Measurements from ENCODE around the gene WTIP.
"Not testable (repeated sequence)": the region's sequence is repeated elsewhere in the genome, so short reads cannot be mapped to it uniquely, and the experiment has no call there.

Gene WTIP

GRCh38 chr19:34455783-34456480, 25.6 kb upstream of the WTIP start:
- H3K9me3 ChIP-seq (ENCODE audit: control extremely low read depth in 1 of 5, control insufficient read depth in 4 of 5, insufficient read depth in 2 of 5, low read depth in 1 of 5, low read length in 4 of 5); H3K27ac ChIP-seq (ENCODE audit: insufficient read depth in 1 of 2, low read depth in 1 of 2, low read length in 2 of 2, poor library complexity in 1 of 2, severe bottlenecking in 2 of 2); H3K4me1 ChIP-seq (ENCODE audit: control extremely low read depth in 1 of 4, control insufficient read depth in 4 of 4, insufficient read depth in 4 of 4, low read length in 3 of 4); H3K27me3 ChIP-seq (replicated peaks in 2 of 5; ENCODE audit: control insufficient read depth in 4 of 5, insufficient read depth in 5 of 5, low read length in 4 of 5); POLR2A ChIA-PET; H3K4me3 ChIP-seq (ENCODE audit: control insufficient read depth in 1 of 7, extremely low read depth in 1 of 7, insufficient read depth in 4 of 7, low read depth in 2 of 7, low read length in 6 of 7); DNase-seq: not testable (repeated sequence)
- 94% methylated on average over 5 of the region's 17 CpGs for WGBS (ENCODE audit: insufficient coverage)
- CTCF ChIA-PET: interaction anchor here (0.7 kb wide), 1 partner anchor 29 kb away, joined by 3 read pairs; no protein-coding TSS in a partner anchor
- peaks cover 34 to 75% (median 55%) of the 10 kb centered on the region in 4 experiments for H3K36me3 ChIP-seq (ENCODE audit: control insufficient read depth in 4 of 4, insufficient read depth in 4 of 4, low read length in 3 of 4)

GRCh38 chr19:34457446-34457845, 24.1 kb upstream of the WTIP start:
- H3K27me3 ChIP-seq (replicated peaks in 2 of 5; ENCODE audit: control insufficient read depth in 4 of 5, insufficient read depth in 5 of 5, low read length in 4 of 5): no peaks in the 10 kb centered on the region
- H3K27ac ChIP-seq (ENCODE audit: insufficient read depth in 1 of 2, low read depth in 1 of 2, low read length in 2 of 2, poor library complexity in 1 of 2, severe bottlenecking in 2 of 2): no peak overlapping the region
- CTCF ChIA-PET: interaction anchor here (1.0 to 1.1 kb wide), 2 partner anchors 14 to 26 kb away, joined by 3 to 4 read pairs; no protein-coding TSS in a partner anchor
- POLR2A ChIA-PET: interaction anchor here (0.6 kb wide), 1 partner anchor 40 kb away, joined by 3 read pairs; no protein-coding TSS in a partner anchor
- H3K4me1 ChIP-seq (ENCODE audit: control extremely low read depth in 1 of 4, control insufficient read depth in 4 of 4, insufficient read depth in 4 of 4, low read length in 3 of 4): no peaks in the 10 kb centered on the region
- no peaks in the 10 kb centered on the region for H3K9me3 ChIP-seq (ENCODE audit: control extremely low read depth in 1 of 5, control insufficient read depth in 4 of 5, insufficient read depth in 2 of 5, low read depth in 1 of 5, low read length in 4 of 5)
- peaks cover 37 to 80% (median 60%) of the 10 kb centered on the region in 4 experiments for H3K36me3 ChIP-seq (ENCODE audit: control insufficient read depth in 4 of 4, insufficient read depth in 4 of 4, low read length in 3 of 4)
- no CpG with 5 or more reads among the region's 4 CpGs for WGBS (ENCODE audit: insufficient coverage)
- DNase-seq: no peak
- H3K4me3 ChIP-seq (ENCODE audit: control insufficient read depth in 1 of 7, extremely low read depth in 1 of 7, insufficient read depth in 4 of 7, low read depth in 2 of 7, low read length in 6 of 7): no peak overlapping the region

GRCh38 chr19:34458677-34459076, 22.9 kb upstream of the WTIP start:
- ChIA-PET CTCF (interaction anchor here (0.8 kb wide), 1 partner anchor 31 kb away, joined by 3 read pairs; no protein-coding TSS in a partner anchor), POLR2A (no interaction called here)
- WGBS (ENCODE audit: insufficient coverage): 94% methylated on average over 3 of the region's 5 CpGs
- no peak for DNase-seq
- Histone ChIP-seq H3K27ac (ENCODE audit: insufficient read depth in 1 of 2, low read depth in 1 of 2, low read length in 2 of 2, poor library complexity in 1 of 2, severe bottlenecking in 2 of 2) (no peak overlapping the region), H3K36me3 (ENCODE audit: control insufficient read depth in 4 of 4, insufficient read depth in 4 of 4, low read length in 3 of 4) (peaks cover 35 to 81% (median 59%) of the 10 kb centered on the region in 4 experiments), H3K27me3 (replicated peaks in 2 of 5; ENCODE audit: control insufficient read depth in 4 of 5, insufficient read depth in 5 of 5, low read length in 4 of 5) (no peaks in the 10 kb centered on the region), H3K4me1 (ENCODE audit: control extremely low read depth in 1 of 4, control insufficient read depth in 4 of 4, insufficient read depth in 4 of 4, low read length in 3 of 4) (no peaks in the 10 kb centered on the region), H3K4me3 (ENCODE audit: control insufficient read depth in 1 of 7, extremely low read depth in 1 of 7, insufficient read depth in 4 of 7, low read depth in 2 of 7, low read length in 6 of 7) (no peak overlapping the region), H3K9me3 (ENCODE audit: control extremely low read depth in 1 of 5, control insufficient read depth in 4 of 5, insufficient read depth in 2 of 5, low read depth in 1 of 5, low read length in 4 of 5) (no peaks in the 10 kb centered on the region)

GRCh38 chr19:34459614-34460013, 21.9 kb upstream of the WTIP start:
- DNase-seq: no peak
- ChIA-PET POLR2A (no interaction called here), CTCF (no interaction called here)
- H3K27ac ChIP-seq (ENCODE audit: insufficient read depth in 1 of 2, low read depth in 1 of 2, low read length in 2 of 2, poor library complexity in 1 of 2, severe bottlenecking in 2 of 2): no peak overlapping the region
- H3K27me3 ChIP-seq (replicated peaks in 2 of 5; ENCODE audit: control insufficient read depth in 4 of 5, insufficient read depth in 5 of 5, low read length in 4 of 5): no peaks in the 10 kb centered on the region
- no peaks in the 10 kb centered on the region for H3K9me3 ChIP-seq (ENCODE audit: control extremely low read depth in 1 of 5, control insufficient read depth in 4 of 5, insufficient read depth in 2 of 5, low read depth in 1 of 5, low read length in 4 of 5)
- H3K4me3 ChIP-seq (ENCODE audit: control insufficient read depth in 1 of 7, extremely low read depth in 1 of 7, insufficient read depth in 4 of 7, low read depth in 2 of 7, low read length in 6 of 7): no peak overlapping the region
- 100% methylated on average over 1 of the region's 2 CpGs for WGBS (ENCODE audit: insufficient coverage)
- peaks cover 37 to 78% (median 59%) of the 10 kb centered on the region in 4 experiments for H3K36me3 ChIP-seq (ENCODE audit: control insufficient read depth in 4 of 4, insufficient read depth in 4 of 4, low read length in 3 of 4)
- H3K4me1 ChIP-seq (ENCODE audit: control extremely low read depth in 1 of 4, control insufficient read depth in 4 of 4, insufficient read depth in 4 of 4, low read length in 3 of 4): no peaks in the 10 kb centered on the region

GRCh38 chr19:34461375-34462100, 20.0 kb upstream of the WTIP start:
- Histone ChIP-seq H3K4me1 (ENCODE audit: control extremely low read depth in 1 of 4, control insufficient read depth in 4 of 4, insufficient read depth in 4 of 4, low read length in 3 of 4) (no peaks in the 10 kb centered on the region), H3K27ac (ENCODE audit: insufficient read depth in 1 of 2, low read depth in 1 of 2, low read length in 2 of 2, poor library complexity in 1 of 2, severe bottlenecking in 2 of 2) (no peak overlapping the region), H3K27me3 (replicated peaks in 2 of 5; ENCODE audit: control insufficient read depth in 4 of 5, insufficient read depth in 5 of 5, low read length in 4 of 5) (no peaks in the 10 kb centered on the region), H3K36me3 (ENCODE audit: control insufficient read depth in 4 of 4, insufficient read depth in 4 of 4, low read length in 3 of 4) (peaks cover 40 to 85% (median 66%) of the 10 kb centered on the region in 4 experiments), H3K4me3 (ENCODE audit: control insufficient read depth in 1 of 7, extremely low read depth in 1 of 7, insufficient read depth in 4 of 7, low read depth in 2 of 7, low read length in 6 of 7) (no peak overlapping the region), H3K9me3 (ENCODE audit: control extremely low read depth in 1 of 5, control insufficient read depth in 4 of 5, insufficient read depth in 2 of 5, low read depth in 1 of 5, low read length in 4 of 5) (no peaks in the 10 kb centered on the region)
- POLR2A ChIA-PET: no interaction called here
- no peak for DNase-seq
- 100% methylated on average over 4 of the region's 5 CpGs for WGBS (ENCODE audit: insufficient coverage)
- CTCF ChIA-PET: no interaction called here

- H3K9me3 ChIP-seq (ENCODE audit: control extremely low read depth in 1 of 5, control insufficient read depth in 4 of 5, insufficient read depth in 2 of 5, low read depth in 1 of 5, low read length in 4 of 5); H3K27me3 ChIP-seq (replicated peaks in 2 of 5; ENCODE audit: control insufficient read depth in 4 of 5, insufficient read depth in 5 of 5, low read length in 4 of 5); POLR2A ChIA-PET; DNase-seq; H3K27ac ChIP-seq (ENCODE audit: insufficient read depth in 1 of 2, low read depth in 1 of 2, low read length in 2 of 2, poor library complexity in 1 of 2, severe bottlenecking in 2 of 2); H3K4me3 ChIP-seq (ENCODE audit: control insufficient read depth in 1 of 7, extremely low read depth in 1 of 7, insufficient read depth in 4 of 7, low read depth in 2 of 7, low read length in 6 of 7); H3K4me1 ChIP-seq (ENCODE audit: control extremely low read depth in 1 of 4, control insufficient read depth in 4 of 4, insufficient read depth in 4 of 4, low read length in 3 of 4): not testable (repeated sequence)
- WGBS (ENCODE audit: insufficient coverage): 100% methylated on average over 4 of the region's 4 CpGs
- CTCF ChIA-PET: interaction anchor here (0.9 kb wide), 1 partner anchor 17 kb away, joined by 3 read pairs; the partner anchor contains the start of gene WTIP
- peaks cover 33 to 93% (median 76%) of the 10 kb centered on the region in 4 experiments for H3K36me3 ChIP-seq (ENCODE audit: control insufficient read depth in 4 of 4, insufficient read depth in 4 of 4, low read length in 3 of 4)
These were observed 16.8 kb upstream of the WTIP start for GRCh38 chr19:34464785-34465184.

- no peak for DNase-seq
These were observed 13.1 kb upstream of the WTIP start for GRCh38 chr19:34468409-34468808.

More at GRCh38 chr19:34468409-34468808, 13.1 kb upstream of the WTIP start:
- ChIA-PET POLR2A (no interaction called here), CTCF (no interaction called here)
- H3K27ac ChIP-seq (ENCODE audit: insufficient read depth in 1 of 2, low read depth in 1 of 2, low read length in 2 of 2, poor library complexity in 1 of 2, severe bottlenecking in 2 of 2): no peak overlapping the region
- no peaks in the 10 kb centered on the region for H3K27me3 ChIP-seq (replicated peaks in 2 of 5; ENCODE audit: control insufficient read depth in 4 of 5, insufficient read depth in 5 of 5, low read length in 4 of 5)
- H3K9me3 ChIP-seq (ENCODE audit: control extremely low read depth in 1 of 5, control insufficient read depth in 4 of 5, insufficient read depth in 2 of 5, low read depth in 1 of 5, low read length in 4 of 5): no peaks in the 10 kb centered on the region
- H3K4me3 ChIP-seq (ENCODE audit: control insufficient read depth in 1 of 7, extremely low read depth in 1 of 7, insufficient read depth in 4 of 7, low read depth in 2 of 7, low read length in 6 of 7): no peak overlapping the region
- no peaks in the 10 kb centered on the region for H3K4me1 ChIP-seq (ENCODE audit: control extremely low read depth in 1 of 4, control insufficient read depth in 4 of 4, insufficient read depth in 4 of 4, low read length in 3 of 4)
- no CpG with 5 or more reads among the region's 1 CpG for WGBS (ENCODE audit: insufficient coverage)
- H3K36me3 ChIP-seq (ENCODE audit: control insufficient read depth in 4 of 4, insufficient read depth in 4 of 4, low read length in 3 of 4): peaks cover 29 to 87% (median 63%) of the 10 kb centered on the region in 4 experiments
